Calu3 (cell line): ENCODE data around the gene SLC16A7. TPM values are rescaled to one million over a fixed set of nuclear protein-coding genes. Genes with fewer than 3 reads are reported as not detected.

Experiments used
- BruUV-seq: library from RNA; stranded (reverse); fragments of 400-500 nt; replicated peaks from 2 replicates; lab custom pipeline; 2021; lab: Mats Ljungman, UMichigan
- CTCF ChIA-PET: fragments of 300-600 bp; sonication (Branson Sonifier 250); formaldehyde crosslinking; loops from one replicate; lab custom pipeline; 2022; ENCODE audit warnings: antibody characterized with exemption; lab: Charles Lee
- DNase-seq: peaks from one replicate; pipeline ENCODE4 v3.0.0; 2022
- H3K27ac Mint-ChIP-seq: one replicate; pipeline ENCODE4 v1.8.0; 2022; ENCODE audit warnings: mixed read lengths; ENCODE audit not compliant: unreplicated experiment
- H3K27me3 Mint-ChIP-seq: one replicate; pipeline ENCODE4 v1.8.0; 2022; ENCODE audit warnings: mixed read lengths; ENCODE audit not compliant: unreplicated experiment
- H3K36me3 Mint-ChIP-seq: one replicate; pipeline ENCODE4 v1.8.0; 2022; ENCODE audit warnings: mild to moderate bottlenecking, moderate library complexity, mixed read lengths; ENCODE audit not compliant: insufficient read depth, unreplicated experiment
- H3K4me1 Mint-ChIP-seq: one replicate; pipeline ENCODE4 v1.8.0; 2022; ENCODE audit warnings: mild to moderate bottlenecking, low read depth, mixed read lengths; ENCODE audit not compliant: unreplicated experiment
- H3K4me3 Mint-ChIP-seq: one replicate; pipeline ENCODE4 v1.8.0; 2022; ENCODE audit warnings: mild to moderate bottlenecking, low read depth, moderate library complexity, mixed read lengths; ENCODE audit not compliant: unreplicated experiment
- H3K9me3 Mint-ChIP-seq: one replicate; pipeline ENCODE4 v1.8.0; 2022; ENCODE audit warnings: low read depth, mixed read lengths; ENCODE audit not compliant: unreplicated experiment
- intact Hi-C: fragments of 100-400 bp; cut with micrococcal nuclease; formaldehyde crosslinking; loops from one replicate; pipeline ENCODE4 v1.10.0; 2022; ENCODE audit not compliant: unreplicated experiment
- total RNA-seq: library from RNA; stranded (reverse); gene quantifications from 2 replicates; pipeline ENCODE4 v1.2.3, GENCODE V29; 2022
- TF ChIP-seq, protein P1 (sequence below): fragments of 200-600 bp; IDR thresholded peaks from one replicate; pipeline ENCODE4 v1.8.0; 2022; ENCODE audit warnings: antibody characterized with exemption; ENCODE audit not compliant: unreplicated experiment

The SLC16A7 gene
- total RNA-seq, 1 experiment from 2014 or later, result 58.6 TPM

DNA sequence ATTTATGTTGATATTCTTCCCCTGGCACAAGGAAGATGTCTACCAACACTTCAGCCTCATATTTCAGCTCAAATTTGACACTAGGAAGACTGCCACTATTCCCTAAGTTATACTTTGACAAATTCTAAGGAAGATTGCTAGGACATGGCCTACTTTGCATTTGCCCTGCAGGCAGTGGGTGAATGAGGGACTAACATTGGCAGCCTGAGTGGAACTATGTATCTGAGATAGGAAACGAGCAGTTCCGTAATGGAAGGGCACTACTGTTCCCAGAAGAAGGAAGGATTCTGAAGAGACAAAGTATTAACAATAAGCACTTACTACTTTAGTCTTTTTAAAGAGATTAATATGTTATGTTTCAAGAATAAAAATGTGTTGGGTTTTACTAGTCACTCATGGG is 115.1 kb downstream of the SLC16A7 start:
- DNase-seq, result no peak
- H3K27ac Mint-ChIP-seq, result no peak overlapping the region
- no TSS peak for BruUV-seq
- CTCF ChIA-PET, result no interaction called here
- intact Hi-C loops, result no loop called here
- H3K4me1 Mint-ChIP-seq, result no peaks in the 10 kb centered on the region
- no peaks in the 10 kb centered on the region for H3K36me3 Mint-ChIP-seq
- no peaks in the 10 kb centered on the region for H3K27me3 Mint-ChIP-seq
- TF ChIP-seq, protein P1, sequence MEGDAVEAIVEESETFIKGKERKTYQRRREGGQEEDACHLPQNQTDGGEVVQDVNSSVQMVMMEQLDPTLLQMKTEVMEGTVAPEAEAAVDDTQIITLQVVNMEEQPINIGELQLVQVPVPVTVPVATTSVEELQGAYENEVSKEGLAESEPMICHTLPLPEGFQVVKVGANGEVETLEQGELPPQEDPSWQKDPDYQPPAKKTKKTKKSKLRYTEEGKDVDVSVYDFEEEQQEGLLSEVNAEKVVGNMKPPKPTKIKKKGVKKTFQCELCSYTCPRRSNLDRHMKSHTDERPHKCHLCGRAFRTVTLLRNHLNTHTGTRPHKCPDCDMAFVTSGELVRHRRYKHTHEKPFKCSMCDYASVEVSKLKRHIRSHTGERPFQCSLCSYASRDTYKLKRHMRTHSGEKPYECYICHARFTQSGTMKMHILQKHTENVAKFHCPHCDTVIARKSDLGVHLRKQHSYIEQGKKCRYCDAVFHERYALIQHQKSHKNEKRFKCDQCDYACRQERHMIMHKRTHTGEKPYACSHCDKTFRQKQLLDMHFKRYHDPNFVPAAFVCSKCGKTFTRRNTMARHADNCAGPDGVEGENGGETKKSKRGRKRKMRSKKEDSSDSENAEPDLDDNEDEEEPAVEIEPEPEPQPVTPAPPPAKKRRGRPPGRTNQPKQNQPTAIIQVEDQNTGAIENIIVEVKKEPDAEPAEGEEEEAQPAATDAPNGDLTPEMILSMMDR, result no peak
- H3K4me3 Mint-ChIP-seq, result no peak overlapping the region
- no peaks in the 10 kb centered on the region for H3K9me3 Mint-ChIP-seq

- H3K27me3 Mint-ChIP-seq, result no peaks in the 10 kb centered on the region
- H3K4me1 Mint-ChIP-seq, result no peaks in the 10 kb centered on the region
- TF ChIP-seq, protein P1, result no peak
- H3K9me3 Mint-ChIP-seq, result no peaks in the 10 kb centered on the region
- no peak overlapping the region for H3K27ac Mint-ChIP-seq
- intact Hi-C loops, result no loop called here
- BruUV-seq, result no TSS peak
- CTCF ChIA-PET, result no interaction called here
- no peaks in the 10 kb centered on the region for H3K36me3 Mint-ChIP-seq
- no peak overlapping the region for H3K4me3 Mint-ChIP-seq
- no peak for DNase-seq
These were observed 119.6 kb downstream of the SLC16A7 start for GRCh38 chr12:59715434-59715833.

DNA sequence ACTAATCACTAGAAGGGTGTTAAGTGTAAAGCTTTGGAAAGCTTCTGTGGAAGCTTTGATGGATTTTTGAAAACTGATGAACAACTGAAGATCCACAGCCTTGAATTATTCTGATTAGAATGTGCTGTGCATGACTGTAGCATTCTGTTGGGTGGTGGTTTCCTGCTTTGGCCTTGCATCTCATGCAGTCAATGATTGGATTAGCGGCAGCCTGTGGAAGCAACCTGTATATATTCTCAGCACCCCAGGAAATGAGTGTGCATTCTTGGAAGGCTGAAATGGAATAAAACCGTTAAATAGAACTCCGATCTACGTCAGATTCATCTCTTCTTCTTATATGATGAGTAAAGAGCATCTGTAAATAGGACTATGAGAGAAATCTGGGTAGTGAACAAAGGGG is 120.2 kb downstream of the SLC16A7 start:
- Mint-ChIP-seq H3K27me3 (no peaks in the 10 kb centered on the region), H3K4me3 (no peak overlapping the region), H3K4me1 (no peaks in the 10 kb centered on the region), H3K36me3 (no peaks in the 10 kb centered on the region), H3K27ac (no peak overlapping the region), H3K9me3 (no peaks in the 10 kb centered on the region)
- TF ChIP-seq, protein P1, result no peak
- no peak for DNase-seq
- CTCF ChIA-PET, result no interaction called here
- BruUV-seq, result no TSS peak
- intact Hi-C loops, result no loop called here

GRCh38 chr12:59717436-59717835 is 121.6 kb downstream of the SLC16A7 start:
- H3K27me3 Mint-ChIP-seq, result no peaks in the 10 kb centered on the region
- BruUV-seq, result no TSS peak
- intact Hi-C loops, result no loop called here
- H3K27ac Mint-ChIP-seq, result no peak overlapping the region
- CTCF ChIA-PET, result no interaction called here
- H3K9me3 Mint-ChIP-seq, result no peaks in the 10 kb centered on the region
- DNase-seq, result no peak
- no peaks in the 10 kb centered on the region for H3K36me3 Mint-ChIP-seq
- no peaks in the 10 kb centered on the region for H3K4me1 Mint-ChIP-seq
- H3K4me3 Mint-ChIP-seq, result no peak overlapping the region
- TF ChIP-seq, protein P1, result no peak
